Measurements from ENCODE around the gene TTLL11. TPM values are rescaled to one million over a fixed set of nuclear protein-coding genes. Genes with fewer than 3 reads are reported as not detected.

The TTLL11 gene
- total and polyA plus RNA-seq, 2 of the 8 experiments (the other 6 are each of a cell fraction or from before 2014, with no cell fraction given) = 0.56 to 0.80 TPM

DNA sequence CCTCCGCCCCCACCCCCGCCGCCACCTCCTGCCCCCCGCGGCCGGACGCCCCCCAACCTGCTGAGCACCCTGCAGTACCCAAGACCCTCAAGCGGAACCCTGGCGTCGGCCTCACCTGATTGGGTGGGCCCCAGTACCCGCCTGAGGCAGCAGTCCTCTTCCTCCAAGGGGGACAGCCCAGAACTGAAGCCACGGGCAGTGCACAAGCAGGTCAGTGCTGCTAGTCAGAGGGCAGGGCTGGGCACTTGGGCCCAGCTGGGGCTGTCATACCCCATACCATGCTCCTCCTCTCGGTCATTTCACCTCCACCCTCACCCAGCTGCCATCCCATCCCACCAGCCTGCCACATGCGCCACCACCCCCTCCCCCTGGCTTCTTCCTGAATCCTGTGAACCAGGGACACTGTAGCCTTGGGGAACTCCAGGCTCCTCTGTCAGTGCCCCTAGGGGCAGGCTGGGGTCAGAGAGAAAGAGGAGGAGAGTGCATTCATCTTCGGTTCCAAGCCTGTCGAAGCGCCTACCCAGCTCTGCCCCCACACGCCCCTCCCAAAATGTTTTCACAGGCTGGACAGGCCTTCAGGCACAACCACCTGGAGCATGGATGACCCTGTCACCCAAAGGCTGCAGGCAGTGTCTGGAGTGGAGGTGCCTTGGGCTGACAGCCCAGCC is 319.7 kb downstream of the TTLL11 start:
- H3K4me3 ChIP-seq (ENCODE audit: extremely low read depth in 1 of 4, insufficient read depth in 2 of 4, low read depth in 3 of 4, low read length in 4 of 4) = no peak overlapping the region
- no peak overlapping the region for H3K27ac ChIP-seq (ENCODE audit: low read depth, low read length)
- H2BK15ac ChIP-seq (ENCODE audit: low read length) = no peak overlapping the region
- H3K23me2 ChIP-seq (ENCODE audit: low read depth, low read length) = no peaks in the 10 kb centered on the region; the same call in 1 of the 2 replicates
- H2BK12ac ChIP-seq (ENCODE audit: low read depth, low read length) = no peak overlapping the region
- peaks cover 0 to 4% of the 10 kb centered on the region in 2 experiments for H4K20me1 ChIP-seq (replicated peaks in 1 of 2; ENCODE audit: control insufficient read depth in 1 of 2, insufficient read depth in 2 of 2, low read length in 2 of 2)
- peaks cover 3 to 39% (median 19%) of the 10 kb centered on the region in 4 experiments; a peak in 7 of 8 replicates for H3K36me3 ChIP-seq (ENCODE audit: control insufficient read depth in 2 of 4, insufficient read depth in 4 of 4, low read length in 3 of 4)
- POLR2A ChIA-PET (ENCODE audit: partially characterized antibody) = no interaction called here
- no peak overlapping the region for H3K14ac ChIP-seq (ENCODE audit: insufficient read length)
- no peak overlapping the region for H3K4me2 ChIP-seq (ENCODE audit: insufficient read depth in 1 of 2, low read depth in 2 of 2, low read length in 2 of 2)
- H3K56ac ChIP-seq (replicated peaks; ENCODE audit: insufficient read length, low read depth, low read length) = no peak overlapping the region
- H3K18ac ChIP-seq (ENCODE audit: extremely low read depth, low read length) = no peak overlapping the region
- H3K4me1 ChIP-seq (replicated peaks in 1 of 4; ENCODE audit: control insufficient read depth in 3 of 4, insufficient read depth in 4 of 4, low read length in 3 of 4) = no peaks in the 10 kb centered on the region
- FAIRE-seq (no peak), DNase-seq (ENCODE audit: low read depth in 1 of 2, low spot score in 2 of 2) (no peak)
- no peak overlapping the region for H2BK20ac ChIP-seq (ENCODE audit: low read length)
- no peak overlapping the region for H2AFZ ChIP-seq (ENCODE audit: low read length)
- H3K79me1 ChIP-seq (ENCODE audit: low read depth, low read length) = no peaks in the 10 kb centered on the region
- no peaks in the 10 kb centered on the region for H3K27me3 ChIP-seq (replicated peaks in 1 of 4; ENCODE audit: control insufficient read depth in 3 of 4, extremely low read depth in 1 of 4, insufficient read depth in 3 of 4, low read length in 3 of 4)
- H3K9ac ChIP-seq (replicated peaks in 1 of 4; ENCODE audit: extremely low read depth in 1 of 4, low read depth in 3 of 4, low read length in 3 of 4) = no peak overlapping the region
- no peak overlapping the region for H4K5ac ChIP-seq (ENCODE audit: insufficient read length, low read depth, low read length)
- no peak overlapping the region for H2BK5ac ChIP-seq (ENCODE audit: low read depth, low read length)
- no peak overlapping the region for H3K4ac ChIP-seq (replicated peaks; ENCODE audit: insufficient read length, low read depth, low read length)
- no peaks in the 10 kb centered on the region for H3K79me2 ChIP-seq (ENCODE audit: control insufficient read depth in 1 of 2, insufficient read depth in 2 of 2, low read length in 2 of 2)
- no peak overlapping the region for H2AK5ac ChIP-seq (ENCODE audit: low read depth, low read length)
- H3K23ac ChIP-seq (ENCODE audit: insufficient read length) = no peak overlapping the region
- no peaks in the 10 kb centered on the region for H3K9me3 ChIP-seq (ENCODE audit: insufficient read depth in 2 of 2, low read depth in 1 of 2, low read length in 1 of 2)
- WGBS, 2 experiments (ENCODE audit: extremely low coverage in 1 of 2, insufficient coverage in 1 of 2, insufficient read length in 1 of 2, insufficient replicate concordance in 2 of 2, low coverage in 1 of 2, low lambda C conversion rate in 2 of 2, missing lambda C conversion rate in 1 of 2) = 100% methylated on average over 4 of the region's 18 CpGs; no CpG with 5 or more reads in 1 of the 2 experiments
- CTCF ChIA-PET (ENCODE audit: partially characterized antibody) = interaction anchor here (1.1 to 1.7 kb wide), 7 partner anchors 10 to 216 kb away, joined by 3 to 5 read pairs (median 4); no protein-coding TSS in a partner anchor
- no peak overlapping the region for H2BK120ac ChIP-seq (replicated peaks; ENCODE audit: low read depth, low read length)
- H4K91ac ChIP-seq (replicated peaks; ENCODE audit: insufficient read length, low read length) = no peak overlapping the region
- H4K8ac ChIP-seq (ENCODE audit: extremely low read depth, insufficient read depth, low read length) = peak overlapping the region; percentile 3; the same call in 1 of the 2 replicates
- no peak for TF ChIP-seq NRF1 (IDR thresholded peaks at IDR 0.05; ENCODE audit: low read depth, low read length)
- no peak for TF ChIP-seq SRF (IDR thresholded peaks at IDR 0.05; ENCODE audit: low read depth, low read length)
- TF ChIP-seq CBX5 (IDR thresholded peaks at IDR 0.05; ENCODE audit: low read depth, low read length) = no peak
- TF ChIP-seq JUND (IDR thresholded peaks at IDR 0.05; ENCODE audit: low read length) = no peak
- TF ChIP-seq MAFK (IDR thresholded peaks at IDR 0.05; ENCODE audit: low read depth, low read length) = no peak
- no peak for TF ChIP-seq SAP30 (IDR thresholded peaks at IDR 0.05; ENCODE audit: insufficient read depth, insufficient replicate concordance, low read length)
- TF ChIP-seq CEBPB (IDR thresholded peaks at IDR 0.05; ENCODE audit: low read depth, low read length) = no peak
- TF ChIP-seq SP1 (IDR thresholded peaks at IDR 0.05; ENCODE audit: low read depth, low read length) = no peak
- TF ChIP-seq CTBP2 (IDR thresholded peaks at IDR 0.05; ENCODE audit: borderline replicate concordance, insufficient read depth, insufficient read length, low read length) = no peak
- no peak for TF ChIP-seq SIRT6 (IDR thresholded peaks at IDR 0.05; ENCODE audit: low read length)
- no peak for TF ChIP-seq YY1 (IDR thresholded peaks at IDR 0.05; ENCODE audit: low read depth, low read length)
- TF ChIP-seq, protein P1, sequence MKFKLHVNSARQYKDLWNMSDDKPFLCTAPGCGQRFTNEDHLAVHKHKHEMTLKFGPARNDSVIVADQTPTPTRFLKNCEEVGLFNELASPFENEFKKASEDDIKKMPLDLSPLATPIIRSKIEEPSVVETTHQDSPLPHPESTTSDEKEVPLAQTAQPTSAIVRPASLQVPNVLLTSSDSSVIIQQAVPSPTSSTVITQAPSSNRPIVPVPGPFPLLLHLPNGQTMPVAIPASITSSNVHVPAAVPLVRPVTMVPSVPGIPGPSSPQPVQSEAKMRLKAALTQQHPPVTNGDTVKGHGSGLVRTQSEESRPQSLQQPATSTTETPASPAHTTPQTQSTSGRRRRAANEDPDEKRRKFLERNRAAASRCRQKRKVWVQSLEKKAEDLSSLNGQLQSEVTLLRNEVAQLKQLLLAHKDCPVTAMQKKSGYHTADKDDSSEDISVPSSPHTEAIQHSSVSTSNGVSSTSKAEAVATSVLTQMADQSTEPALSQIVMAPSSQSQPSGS (IDR thresholded peaks at IDR 0.05; ENCODE audit: low read length) = no peak

Data from H1 (cell line).